ENCODE results near the gene RBFOX2.

DNA sequence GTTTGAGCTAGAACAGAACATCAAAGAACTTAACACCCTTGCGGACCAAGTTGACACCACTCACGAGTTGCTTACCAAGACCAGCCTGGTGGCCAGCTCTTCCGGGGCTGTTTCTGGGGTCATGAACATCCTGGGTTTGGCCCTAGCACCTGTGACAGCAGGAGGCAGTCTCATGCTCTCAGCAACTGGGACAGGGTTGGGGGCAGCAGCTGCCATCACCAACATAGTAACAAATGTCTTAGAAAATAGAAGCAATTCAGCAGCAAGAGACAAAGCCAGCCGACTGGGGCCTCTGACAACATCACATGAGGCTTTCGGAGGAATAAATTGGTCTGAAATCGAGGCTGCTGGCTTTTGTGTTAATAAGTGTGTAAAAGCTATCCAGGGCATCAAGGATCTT, 302.2 kb downstream of the RBFOX2 start:
- no peak for TF ChIP-seq CTCF (conservative IDR thresholded peaks at IDR 0.05 in 1 of 2, IDR thresholded peaks at IDR 0.05 in 1 of 2; ENCODE audit: extremely low read depth in 1 of 2, insufficient read depth in 1 of 2, low read depth in 1 of 2, low read length in 2 of 2)
- TF ChIP-seq EZH2 (IDR thresholded peaks at IDR 0.05; ENCODE audit: borderline replicate concordance, low read length), result no peak
